Type B pancreatic cell (in vitro differentiated cells): ENCODE data around the gene FNBP1. TPM values are rescaled to one million over a fixed set of nuclear protein-coding genes. Genes with fewer than 3 reads are reported as not detected.
"Not testable (repeated sequence)": the region's sequence is repeated elsewhere in the genome, so short reads cannot be mapped to it uniquely, and the experiment has no call there.

Experiments
- DNase-seq: peaks from one replicate; pipeline ENCODE4 v3.0.0; 2021; ENCODE audit warnings: mixed read lengths; ENCODE audit not compliant: unreplicated experiment; ENCODE audit errors: extremely low spot score
- H3K27ac Mint-ChIP-seq: 2 replicates; pipeline ENCODE4 v1.8.0; 2021; ENCODE audit warnings: mild to moderate bottlenecking, mixed read lengths
- H3K27me3 Mint-ChIP-seq: 2 replicates; pipeline ENCODE4 v1.8.0; 2021; ENCODE audit warnings: mixed read lengths
- H3K36me3 Mint-ChIP-seq: 2 replicates; pipeline ENCODE4 v1.8.0; 2021; ENCODE audit warnings: mixed read lengths
- H3K4me1 Mint-ChIP-seq: one replicate; pipeline ENCODE4 v1.8.0; 2021; ENCODE audit warnings: mixed read lengths; ENCODE audit not compliant: unreplicated experiment
- H3K4me3 Mint-ChIP-seq: 2 replicates; pipeline ENCODE4 v1.8.0; 2021; ENCODE audit warnings: mild to moderate bottlenecking, mixed read lengths
- H3K9me3 Mint-ChIP-seq: 2 replicates; pipeline ENCODE4 v1.8.0; 2021; ENCODE audit warnings: mixed read lengths
- total RNA-seq: library from RNA; stranded (reverse); gene quantifications from 2 replicates; pipeline ENCODE4 v1.2.1, GENCODE V29; 2021; ENCODE audit warnings: low replicate concordance
- TF ChIP-seq, protein P1 (sequence below): fragments of 200-600 bp; sonication (generic); conservative IDR thresholded peaks from 2 replicates; pipeline ENCODE4 v1.5.0; 2021; ENCODE audit warnings: antibody characterized with exemption, mild to moderate bottlenecking

The FNBP1 gene
- total RNA-seq, 1 donor from 2014 or later, result 38.6 TPM

DNA sequence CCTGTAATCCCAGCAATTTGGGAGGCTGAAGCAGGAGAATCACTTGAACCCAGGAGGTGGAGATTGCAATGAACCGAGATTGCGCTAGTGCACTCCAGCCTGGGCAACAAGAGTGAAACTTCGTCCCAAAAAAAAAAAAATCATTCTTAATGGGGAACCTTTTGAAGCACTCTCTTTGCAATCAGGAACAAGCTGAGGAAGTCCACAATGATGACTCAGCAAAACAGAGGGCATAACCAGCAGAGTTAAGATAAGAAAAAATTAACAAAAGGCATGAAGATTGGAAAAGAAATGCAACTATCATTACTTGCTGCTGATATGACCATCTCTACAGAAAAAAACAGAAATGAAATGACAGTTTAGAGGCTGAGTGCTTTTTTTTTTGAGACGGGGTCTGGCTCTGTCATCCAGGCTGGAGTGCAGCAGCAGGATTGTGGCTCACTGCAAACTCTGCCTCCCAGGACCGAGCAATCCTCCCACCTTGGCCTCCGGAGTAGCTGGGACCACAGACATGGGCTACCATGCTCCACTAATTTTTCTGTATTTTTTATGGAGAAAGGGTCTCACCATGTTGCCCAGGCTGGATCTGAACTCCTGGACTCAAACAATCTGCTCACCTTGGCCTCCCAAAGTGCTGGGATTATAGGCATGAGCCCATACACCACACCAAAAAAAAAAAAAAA is 88.0 kb downstream of the FNBP1 start:
- Mint-ChIP-seq H3K4me3 (no peak overlapping the region), H3K4me1 (peaks cover 4% of the 10 kb centered on the region), H3K36me3 (peaks cover 13% of the 10 kb centered on the region), H3K27me3 (no peaks in the 10 kb centered on the region), H3K27ac (no peak overlapping the region), H3K9me3 (no peaks in the 10 kb centered on the region)
- no peak for DNase-seq
- TF ChIP-seq, protein P1, sequence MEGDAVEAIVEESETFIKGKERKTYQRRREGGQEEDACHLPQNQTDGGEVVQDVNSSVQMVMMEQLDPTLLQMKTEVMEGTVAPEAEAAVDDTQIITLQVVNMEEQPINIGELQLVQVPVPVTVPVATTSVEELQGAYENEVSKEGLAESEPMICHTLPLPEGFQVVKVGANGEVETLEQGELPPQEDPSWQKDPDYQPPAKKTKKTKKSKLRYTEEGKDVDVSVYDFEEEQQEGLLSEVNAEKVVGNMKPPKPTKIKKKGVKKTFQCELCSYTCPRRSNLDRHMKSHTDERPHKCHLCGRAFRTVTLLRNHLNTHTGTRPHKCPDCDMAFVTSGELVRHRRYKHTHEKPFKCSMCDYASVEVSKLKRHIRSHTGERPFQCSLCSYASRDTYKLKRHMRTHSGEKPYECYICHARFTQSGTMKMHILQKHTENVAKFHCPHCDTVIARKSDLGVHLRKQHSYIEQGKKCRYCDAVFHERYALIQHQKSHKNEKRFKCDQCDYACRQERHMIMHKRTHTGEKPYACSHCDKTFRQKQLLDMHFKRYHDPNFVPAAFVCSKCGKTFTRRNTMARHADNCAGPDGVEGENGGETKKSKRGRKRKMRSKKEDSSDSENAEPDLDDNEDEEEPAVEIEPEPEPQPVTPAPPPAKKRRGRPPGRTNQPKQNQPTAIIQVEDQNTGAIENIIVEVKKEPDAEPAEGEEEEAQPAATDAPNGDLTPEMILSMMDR, result no peak

DNA sequence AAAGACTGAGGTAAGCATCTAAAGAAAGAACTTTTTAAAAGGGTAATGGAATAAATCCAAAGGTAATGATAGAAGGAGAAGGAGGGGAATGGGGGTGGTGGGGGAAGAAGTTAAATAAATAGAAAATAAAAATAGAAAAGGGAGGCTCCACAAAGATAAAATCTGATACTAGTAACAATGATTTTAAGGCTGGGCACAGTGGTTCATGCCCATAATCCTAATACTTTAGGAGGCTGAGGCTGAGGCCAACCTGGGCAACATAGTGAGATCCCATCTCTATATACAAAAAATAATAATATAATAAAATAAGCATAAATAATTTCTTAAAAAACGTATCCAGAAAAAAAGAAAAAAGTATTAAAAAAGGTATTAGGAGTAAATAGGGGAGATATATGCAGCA is 89.3 kb downstream of the FNBP1 start:
- Mint-ChIP-seq H3K36me3 (peaks cover 17% of the 10 kb centered on the region), H3K27me3 (no peaks in the 10 kb centered on the region), H3K27ac (no peak overlapping the region), H3K4me1 (peaks cover 4% of the 10 kb centered on the region), H3K9me3 (no peaks in the 10 kb centered on the region), H3K4me3 (no peak overlapping the region)
- TF ChIP-seq, protein P1, result no peak
- no peak for DNase-seq

DNA sequence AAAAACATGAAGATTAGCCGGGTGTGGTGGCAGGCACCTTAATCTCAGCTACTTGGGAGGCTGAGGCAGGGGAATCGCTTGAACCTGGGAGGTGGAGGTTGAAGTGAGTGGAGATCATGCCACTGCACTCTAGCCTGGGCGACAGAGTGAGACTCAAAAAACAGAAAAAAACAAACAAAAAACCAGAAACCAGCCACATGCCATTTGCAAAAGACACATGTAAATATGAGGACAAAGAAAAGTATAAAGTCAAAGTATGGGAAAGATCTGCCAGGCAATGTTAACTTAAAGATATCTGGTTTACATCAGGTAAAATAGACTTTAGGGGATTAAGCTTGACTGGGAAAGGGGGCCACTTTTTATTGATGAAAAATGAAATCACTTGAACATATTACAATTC is 90.7 kb downstream of the FNBP1 start:
- DNase-seq, result no peak
- TF ChIP-seq, protein P1, result no peak
- no peaks in the 10 kb centered on the region for H3K27me3 Mint-ChIP-seq
- peaks cover 4% of the 10 kb centered on the region for H3K4me1 Mint-ChIP-seq
- H3K27ac Mint-ChIP-seq, result no peak overlapping the region
- H3K4me3 Mint-ChIP-seq, result no peak overlapping the region
- no peaks in the 10 kb centered on the region for H3K9me3 Mint-ChIP-seq
- peaks cover 11% of the 10 kb centered on the region for H3K36me3 Mint-ChIP-seq

DNA sequence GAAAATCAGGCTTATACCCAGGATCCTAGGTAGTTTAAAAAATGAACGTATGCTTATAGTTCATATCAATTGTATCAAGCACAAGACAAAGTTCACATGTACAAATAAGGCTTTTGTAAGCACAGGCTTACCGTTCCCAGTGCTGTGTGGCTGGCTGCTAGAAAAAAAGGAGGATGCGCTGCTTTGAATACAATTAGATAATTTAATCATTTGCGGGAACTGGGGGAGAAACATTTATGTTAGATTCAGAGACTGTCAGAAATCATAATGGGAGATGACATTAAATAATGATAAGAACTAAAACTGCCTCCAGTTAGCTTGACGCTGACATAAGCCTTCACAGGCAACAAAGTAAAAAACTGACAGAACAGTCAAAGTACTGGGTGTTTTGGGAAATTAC is 93.2 kb downstream of the FNBP1 start:
- H3K9me3 Mint-ChIP-seq, result no peaks in the 10 kb centered on the region
- H3K4me3 Mint-ChIP-seq, result no peak overlapping the region
- peaks cover 6% of the 10 kb centered on the region for H3K36me3 Mint-ChIP-seq
- H3K4me1 Mint-ChIP-seq, result peaks cover 1% of the 10 kb centered on the region
- H3K27me3 Mint-ChIP-seq, result no peaks in the 10 kb centered on the region
- no peak overlapping the region for H3K27ac Mint-ChIP-seq
- TF ChIP-seq, protein P1, result no peak
- no peak for DNase-seq

DNA sequence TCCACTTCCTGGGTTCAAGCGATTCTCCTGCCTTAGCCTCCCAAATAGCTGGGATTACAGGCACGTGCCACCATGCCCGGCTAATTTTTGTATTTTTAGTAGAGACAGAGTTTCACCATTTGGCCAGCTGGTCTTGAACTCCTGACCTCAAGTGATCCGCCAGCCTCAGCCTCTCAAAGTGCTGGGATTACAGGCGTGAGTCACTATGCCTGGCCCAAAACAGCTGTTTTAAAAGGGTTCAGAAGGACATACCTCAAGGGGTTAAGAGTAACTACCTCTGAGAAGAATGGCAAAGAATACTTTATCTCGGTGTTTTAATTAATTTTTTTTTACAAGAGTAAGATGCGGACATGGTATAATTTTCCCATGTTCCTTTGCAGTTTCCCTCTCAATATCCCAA is 94.4 kb downstream of the FNBP1 start:
- DNase-seq, H3K9me3 Mint-ChIP-seq, H3K27me3 Mint-ChIP-seq, H3K4me3 Mint-ChIP-seq, H3K27ac Mint-ChIP-seq, H3K4me1 Mint-ChIP-seq: not testable (repeated sequence)
- H3K36me3 Mint-ChIP-seq, result peaks cover 15% of the 10 kb centered on the region

DNA sequence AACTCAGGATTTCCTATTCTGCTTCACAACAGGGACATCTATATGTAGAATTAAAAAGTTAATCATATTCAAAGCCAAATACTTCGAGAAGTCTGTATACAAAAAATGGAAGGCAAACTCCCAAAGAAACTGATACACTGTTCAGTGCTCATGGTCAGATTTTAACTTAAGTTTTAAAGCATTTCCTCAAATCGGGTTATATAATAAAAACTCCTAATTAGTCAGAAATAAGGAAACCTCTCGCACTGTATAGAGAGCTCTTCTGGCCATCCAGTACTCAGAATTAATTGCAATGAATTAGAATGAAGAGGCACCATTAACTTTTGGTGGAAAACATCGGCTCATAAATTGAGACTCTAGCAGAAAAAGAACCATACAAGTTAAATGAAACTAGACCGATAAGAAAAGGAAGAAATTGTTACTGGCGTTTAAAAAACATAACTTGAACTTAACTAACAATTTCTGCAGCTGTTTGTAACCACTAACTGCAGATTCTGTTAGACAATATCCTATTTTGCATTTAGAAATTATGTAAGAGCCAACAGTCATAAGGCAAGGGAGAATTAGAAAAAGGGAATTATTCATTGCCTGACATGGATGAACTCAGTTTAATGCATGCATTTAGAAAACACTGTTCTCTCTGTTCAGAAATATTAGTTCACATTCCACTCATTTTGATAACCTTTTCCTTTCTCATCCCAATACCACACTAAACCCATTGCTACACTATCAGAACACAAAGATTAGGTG is 96.6 kb downstream of the FNBP1 start:
- H3K36me3 Mint-ChIP-seq, result peaks cover 27% of the 10 kb centered on the region
- H3K4me1 Mint-ChIP-seq, result no peaks in the 10 kb centered on the region
- no peak overlapping the region for H3K4me3 Mint-ChIP-seq
- peaks cover 6% of the 10 kb centered on the region for H3K9me3 Mint-ChIP-seq
- no peaks in the 10 kb centered on the region for H3K27me3 Mint-ChIP-seq
- DNase-seq, result no peak
- no peak overlapping the region for H3K27ac Mint-ChIP-seq
- TF ChIP-seq, protein P1, result no peak
